HG02588 (cell line): ENCODE results near the gene TMEM44.

ENCODE experiments used
- ATAC-seq: cut with Tn5 transposase; IDR thresholded peaks from one replicate; pipeline ENCODE4 v1.9.1; 2021; ENCODE audit warnings: mild to moderate bottlenecking, moderate library complexity; ENCODE audit not compliant: unreplicated experiment

The TMEM44 gene, protein sequence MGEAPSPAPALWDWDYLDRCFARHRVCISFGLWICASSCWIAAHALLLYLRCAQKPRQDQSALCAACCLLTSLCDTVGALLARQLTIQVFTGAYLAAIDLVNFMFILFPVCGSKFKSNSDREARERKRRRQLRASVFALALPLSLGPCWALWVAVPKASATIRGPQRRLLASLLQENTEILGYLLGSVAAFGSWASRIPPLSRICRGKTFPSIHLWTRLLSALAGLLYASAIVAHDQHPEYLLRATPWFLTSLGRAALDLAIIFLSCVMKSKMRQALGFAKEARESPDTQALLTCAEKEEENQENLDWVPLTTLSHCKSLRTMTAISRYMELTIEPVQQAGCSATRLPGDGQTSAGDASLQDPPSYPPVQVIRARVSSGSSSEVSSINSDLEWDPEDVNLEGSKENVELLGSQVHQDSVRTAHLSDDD

GRCh38 chr3:194633349-194634004, at the start of gene TMEM44:
TSS of gene TMEM44 (minus strand) at chr3:194633419. CDS start at chr3:194633215, 204 bp downstream.
- ATAC-seq: peak; percentile 78

GRCh38 chr3:194682694-194683310, 49.6 kb upstream of the TMEM44 start:
- peak; percentile 49 for ATAC-seq

GRCh38 chr3:194682189-194682693, 49.0 kb upstream of the TMEM44 start:
- ATAC-seq: no peak

DNA sequence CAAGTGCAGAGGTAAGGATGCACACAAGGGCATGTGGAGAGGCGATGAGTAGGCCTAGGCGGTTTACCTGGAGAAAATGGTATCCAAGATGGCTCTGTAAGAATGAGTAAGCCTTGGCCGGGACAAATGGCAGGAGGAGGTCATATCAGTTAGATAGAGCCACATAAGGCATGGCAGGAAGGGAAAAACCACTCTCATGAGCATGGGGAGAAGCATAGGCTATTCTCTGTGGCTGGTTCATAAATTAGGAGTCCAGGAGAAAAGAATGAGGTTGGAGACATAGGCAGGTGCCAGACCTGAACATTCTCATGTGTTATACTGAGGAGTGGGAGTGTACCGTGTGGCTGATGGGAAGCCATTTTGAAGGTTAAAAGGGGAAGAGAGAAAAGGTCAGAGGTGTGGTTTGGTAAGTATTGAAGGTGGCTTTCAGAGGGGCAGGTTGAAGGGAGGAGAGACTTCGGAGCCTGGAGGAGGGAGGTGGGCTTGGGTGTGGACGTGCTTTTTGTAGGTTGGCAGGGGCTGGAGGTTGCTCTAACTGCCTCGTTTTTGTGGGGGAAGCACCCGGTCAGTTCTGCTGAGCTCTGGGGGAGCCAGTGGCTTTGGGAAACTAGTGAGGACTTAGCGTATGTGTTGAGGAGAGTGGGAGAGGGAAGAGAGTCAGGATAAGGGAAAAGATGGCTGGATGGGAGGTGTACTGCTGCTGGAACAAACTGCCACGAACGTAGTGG, 47.8 kb upstream of the TMEM44 start:
- no peak for ATAC-seq

- ATAC-seq: no peak
These were observed 43.3 kb upstream of the TMEM44 start for GRCh38 chr3:194676471-194676870.

DNA sequence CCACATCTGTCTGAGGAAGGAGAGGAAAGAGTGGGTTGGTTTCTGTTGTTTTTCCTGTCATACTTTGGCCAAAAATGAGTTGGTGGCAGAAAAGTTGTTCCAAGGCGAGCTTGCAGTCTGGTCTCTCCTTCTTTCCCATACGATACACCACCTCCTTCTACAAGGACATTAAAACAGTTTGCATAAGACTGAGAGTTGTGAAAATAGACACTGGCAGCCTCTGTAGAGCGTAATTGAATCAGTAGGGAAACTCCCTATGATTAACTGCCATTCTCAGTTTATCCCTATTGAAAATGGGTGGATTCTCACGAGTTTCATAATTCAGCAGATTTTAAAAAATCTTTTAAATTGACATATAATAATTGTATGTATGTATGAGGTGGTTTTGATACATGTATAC, 42.5 kb upstream of the TMEM44 start:
- ATAC-seq: no peak

GRCh38 chr3:194675081-194675640, 41.9 kb upstream of the TMEM44 start:
- ATAC-seq: no peak

- no peak for ATAC-seq
These were observed 40.5 kb upstream of the TMEM44 start for GRCh38 chr3:194673761-194674160.

GRCh38 chr3:194672876-194673275, 39.7 kb upstream of the TMEM44 start:
- ATAC-seq: no peak

DNA sequence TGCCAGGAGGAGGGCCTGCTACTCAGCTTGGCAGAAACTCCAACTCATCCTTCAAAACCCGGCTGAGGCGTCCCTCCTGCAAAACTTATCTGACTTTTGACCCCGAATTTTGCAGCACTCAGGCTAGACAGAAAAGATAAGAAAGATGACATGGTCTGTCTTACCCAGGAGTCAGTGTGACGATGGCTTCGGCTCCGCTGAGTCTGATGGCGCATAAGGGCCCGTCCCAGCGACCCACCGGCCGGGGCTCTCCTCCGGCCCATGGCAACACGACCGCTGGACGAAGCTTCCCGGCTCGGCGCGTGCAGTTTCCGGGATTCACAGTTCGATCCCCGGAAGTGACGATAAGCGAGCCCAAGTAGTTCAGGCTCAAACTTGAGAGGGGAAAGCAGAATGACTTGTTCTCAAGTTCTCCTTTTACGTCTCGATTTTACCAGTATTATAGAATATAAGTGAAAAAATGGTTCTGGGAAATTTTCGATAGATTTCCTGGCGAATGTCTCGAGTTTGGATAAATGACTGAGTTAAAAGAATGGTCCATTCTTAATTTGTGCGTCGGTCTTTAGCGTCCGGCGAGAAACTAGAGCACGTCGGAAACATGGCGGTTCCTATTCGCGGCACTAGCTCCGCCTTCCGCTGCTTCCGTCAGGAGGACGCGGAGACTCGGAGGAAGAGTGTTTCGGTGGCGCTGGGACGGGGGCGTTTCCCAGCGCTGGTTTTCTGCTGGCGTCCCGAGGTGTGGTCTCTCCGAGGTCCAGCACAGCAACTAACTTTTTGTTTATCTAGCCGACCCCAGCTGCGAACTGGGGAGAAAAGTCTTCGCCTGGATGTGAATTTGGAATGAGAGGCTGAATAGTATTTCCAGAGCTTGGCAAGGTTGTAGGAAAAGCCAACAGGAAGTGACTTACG, 38.9 kb upstream of the TMEM44 start, which contains the start of gene LSG1:
LSG1 (minus strand) TSS at position 292 of the 909 bp plus-strand sequence; CDS start at position 263, 29 bp downstream.
- ATAC-seq: peak; percentile 83

- ATAC-seq: peak; percentile 9
These were observed 38.3 kb upstream of the TMEM44 start for GRCh38 chr3:194671511-194671899.

- no peak for ATAC-seq
These were observed 34.1 kb upstream of the TMEM44 start for GRCh38 chr3:194667363-194667762.

DNA sequence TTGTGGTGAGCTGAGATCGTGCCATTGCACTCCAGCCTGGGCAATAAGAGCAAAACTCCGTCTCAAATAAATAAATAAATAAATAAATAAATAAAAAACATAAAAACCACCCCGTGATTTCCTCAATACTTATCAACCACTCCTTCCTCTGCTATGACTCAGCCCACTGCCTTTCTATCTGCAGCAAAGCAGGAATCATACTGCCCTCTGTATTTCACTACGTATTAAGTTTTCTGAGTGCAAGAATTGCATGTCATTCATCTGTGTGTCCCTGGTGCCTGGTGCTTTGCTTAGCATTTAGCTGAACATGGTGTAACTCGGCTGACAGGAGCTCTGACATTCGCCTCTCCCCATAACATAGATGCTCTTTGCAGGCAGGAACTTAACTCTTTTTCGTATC, 31.6 kb upstream of the TMEM44 start:
- no peak for ATAC-seq

GRCh38 chr3:194661946-194662345, 28.7 kb upstream of the TMEM44 start:
- no peak for ATAC-seq

DNA sequence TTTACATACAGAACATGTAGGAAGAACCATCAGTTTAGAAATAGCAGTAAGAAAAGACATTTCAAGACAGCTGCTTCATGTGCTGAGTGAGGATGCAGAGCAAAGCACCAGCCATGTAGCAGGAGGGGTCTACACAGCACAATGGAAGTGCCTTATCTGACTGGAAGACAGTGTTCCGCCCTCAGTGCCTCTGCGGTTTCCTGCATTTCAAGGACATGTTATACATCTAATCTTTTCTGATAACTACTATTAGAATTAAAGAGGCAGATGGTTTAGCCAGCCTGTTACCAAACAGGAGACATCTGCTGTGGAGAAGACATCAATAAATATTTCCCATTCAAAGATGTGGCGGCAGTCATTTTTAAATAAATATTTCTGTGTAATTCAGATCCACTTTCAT, 28.2 kb upstream of the TMEM44 start:
- no peak for ATAC-seq

- no peak for ATAC-seq
These were observed 26.6 kb upstream of the TMEM44 start for GRCh38 chr3:194659778-194660177.

- ATAC-seq: no peak
These were observed 25.4 kb upstream of the TMEM44 start for GRCh38 chr3:194658477-194659242.

GRCh38 chr3:194657439-194657838, 24.2 kb upstream of the TMEM44 start:
- ATAC-seq: no peak

DNA sequence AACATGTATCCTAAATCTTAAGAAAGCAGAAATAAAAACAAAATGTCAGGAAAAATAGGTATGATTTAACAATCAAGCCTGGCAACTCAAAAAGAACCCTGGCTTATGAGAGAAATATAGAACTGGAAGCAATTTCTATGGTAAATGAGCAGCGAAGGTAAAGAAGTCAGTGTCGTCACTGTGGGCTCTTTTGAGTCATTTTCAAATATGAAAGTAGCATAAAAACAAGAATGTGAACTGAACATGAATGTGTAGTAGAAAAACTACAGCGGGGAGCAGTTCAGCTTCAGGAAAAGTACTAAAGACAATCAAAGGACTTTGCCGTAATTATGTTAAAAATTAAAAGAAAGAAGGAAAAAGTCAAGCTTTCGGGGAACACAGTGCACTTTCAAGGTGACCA, 21.2 kb upstream of the TMEM44 start:
- peak; percentile 76 for ATAC-seq
